ENCODE results near the gene PIK3C2B.

GRCh38 chr1:204456826-204457442 lies 37.7 kb downstream of the PIK3C2B start:
- no peak for TF ChIP-seq SIN3A (IDR thresholded peaks at IDR 0.05; ENCODE audit: borderline replicate concordance, insufficient read depth, low read depth, low read length)
- TF ChIP-seq, protein P1, sequence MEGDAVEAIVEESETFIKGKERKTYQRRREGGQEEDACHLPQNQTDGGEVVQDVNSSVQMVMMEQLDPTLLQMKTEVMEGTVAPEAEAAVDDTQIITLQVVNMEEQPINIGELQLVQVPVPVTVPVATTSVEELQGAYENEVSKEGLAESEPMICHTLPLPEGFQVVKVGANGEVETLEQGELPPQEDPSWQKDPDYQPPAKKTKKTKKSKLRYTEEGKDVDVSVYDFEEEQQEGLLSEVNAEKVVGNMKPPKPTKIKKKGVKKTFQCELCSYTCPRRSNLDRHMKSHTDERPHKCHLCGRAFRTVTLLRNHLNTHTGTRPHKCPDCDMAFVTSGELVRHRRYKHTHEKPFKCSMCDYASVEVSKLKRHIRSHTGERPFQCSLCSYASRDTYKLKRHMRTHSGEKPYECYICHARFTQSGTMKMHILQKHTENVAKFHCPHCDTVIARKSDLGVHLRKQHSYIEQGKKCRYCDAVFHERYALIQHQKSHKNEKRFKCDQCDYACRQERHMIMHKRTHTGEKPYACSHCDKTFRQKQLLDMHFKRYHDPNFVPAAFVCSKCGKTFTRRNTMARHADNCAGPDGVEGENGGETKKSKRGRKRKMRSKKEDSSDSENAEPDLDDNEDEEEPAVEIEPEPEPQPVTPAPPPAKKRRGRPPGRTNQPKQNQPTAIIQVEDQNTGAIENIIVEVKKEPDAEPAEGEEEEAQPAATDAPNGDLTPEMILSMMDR (IDR thresholded peaks at IDR 0.05): no peak
- TF ChIP-seq REST (IDR thresholded peaks at IDR 0.05; ENCODE audit: insufficient read depth in 1 of 2, low read depth in 2 of 2, low read length in 1 of 2): no peak
- TF ChIP-seq POLR2AphosphoS5 (IDR thresholded peaks at IDR 0.05; ENCODE audit: low read depth, low read length): no peak
- no peak for TF ChIP-seq TCF7L2 (IDR thresholded peaks at IDR 0.05; ENCODE audit: low read depth, low read length)
